Psoas muscle (tissue), 8 donors: ENCODE results near the gene ZNF444. TPM values are rescaled to one million over a fixed set of nuclear protein-coding genes. Genes with fewer than 3 reads are reported as not detected.
"Not testable (repeated sequence)": the region's sequence is repeated elsewhere in the genome, so short reads cannot be mapped to it uniquely, and the experiment has no call there.

ENCODE experiments used
- ATAC-seq, 4 donors: fragments of 200-7000 bp; cut with Tn5 transposase; one replicate each; pipeline ENCODE4 v1.9.1; 2020; ENCODE audit warnings: moderate library complexity in 3 of 4, mild to moderate bottlenecking in 2 of 4
- DNase-seq, 2 donors: peaks; one replicate each; pipeline ENCODE4 v3.0.0-alpha.2; 2020
- H3K27ac ChIP-seq: fragments of 200-600 bp; one replicate; pipeline ENCODE4 v1.8.0; 2022
- H3K27me3 ChIP-seq, 3 donors: fragments of 200-600 bp in 1 of 3; one replicate each; pipeline versions ENCODE4 v1.6.1 to v1.8.0; 2013 to 2022; ENCODE audit warnings: low read length in 2 of 3, mild to moderate bottlenecking in 2 of 3, moderate library complexity in 1 of 3; ENCODE audit not compliant: insufficient read depth in 3 of 3
- H3K36me3 ChIP-seq, 2 donors: fragments of 200-600 bp in 1 of 2; one replicate each; pipeline versions ENCODE4 v1.6.1 to v1.8.0; 2013 to 2022; ENCODE audit warnings: low read depth in 1 of 2, mild to moderate bottlenecking in 1 of 2, moderate library complexity in 1 of 2; ENCODE audit not compliant: insufficient read depth in 1 of 2
- H3K4me1 ChIP-seq: fragments of 200-600 bp; one replicate; pipeline ENCODE4 v1.8.0; 2022
- H3K4me3 ChIP-seq: fragments of 200-600 bp; one replicate; pipeline ENCODE4 v1.8.0; 2022; ENCODE audit warnings: mild to moderate bottlenecking
- H3K9me3 ChIP-seq: fragments of 200-600 bp; one replicate; pipeline ENCODE4 v1.8.0; 2022
- WGBS, 3 donors: extraction: QIAGEN DNeasy Blood & Tissue Kit; methylation state at CpG; one replicate each; pipeline versions ENCODE4 v1.1.6 to v1.1.7; 2013; 5-methylcytosine and 5-hydroxymethylcytosine counted together
- intact Hi-C, 2 donors: fragments of 100-400 bp; cut with DNase I; formaldehyde crosslinking; loops; one replicate each; pipeline versions ENCODE4 v1.11.0 to v1.14.2; 2022
- polyA plus RNA-seq, 3 donors: library from polyadenylated mRNA; stranded (reverse); fragments of 200-250 nt; gene quantifications; one replicate each; pipeline ENCODE4 v1.2.3, GENCODE V29; 2013
- total RNA-seq, 4 donors: library from RNA; stranded (reverse); fragmentation: NEBNext Ultra II Directional in 2 of 4; extraction: Animal tissue kit (Norgen Biotek cat#: 25700) in 2 of 4; gene quantifications; one replicate each; pipeline versions ENCODE4 v1.2.1 to v1.2.4, GENCODE V29; 2021 to 2023
- TF ChIP-seq, protein P1 (sequence below): fragments of 200-600 bp; IDR thresholded peaks from one replicate; pipeline ENCODE4 v1.8.0; 2022; ENCODE audit warnings: antibody characterized with exemption
- donor health status: healthy with polysubstance abuse.
- donor health status: DM: no; HTN: no; CAD: no; lungs with moderate emphysema.
- donor health status: Bipolar disorder and iron deficiency.
- donor health status: healthy.
- donor health status: DM: yes; HTN: yes; CAD: no.
- donor health status: DM: no; HTN: no; CAD: no.
- donor health status: DM: no; HTN: no; CAD: no.
- donor health status: DM: yes; HTN: yes; CAD: no.

The ZNF444 gene
- total and polyA plus RNA-seq, 7 donors, result 12.0 to 22.4 (median 16.4) TPM

GRCh38 chr19:56104423-56104822 is 36.7 kb upstream of the ZNF444 start:
- Histone ChIP-seq H3K27ac (no peak overlapping the region), H3K4me1 (peaks cover 25% of the 10 kb centered on the region)

DNA sequence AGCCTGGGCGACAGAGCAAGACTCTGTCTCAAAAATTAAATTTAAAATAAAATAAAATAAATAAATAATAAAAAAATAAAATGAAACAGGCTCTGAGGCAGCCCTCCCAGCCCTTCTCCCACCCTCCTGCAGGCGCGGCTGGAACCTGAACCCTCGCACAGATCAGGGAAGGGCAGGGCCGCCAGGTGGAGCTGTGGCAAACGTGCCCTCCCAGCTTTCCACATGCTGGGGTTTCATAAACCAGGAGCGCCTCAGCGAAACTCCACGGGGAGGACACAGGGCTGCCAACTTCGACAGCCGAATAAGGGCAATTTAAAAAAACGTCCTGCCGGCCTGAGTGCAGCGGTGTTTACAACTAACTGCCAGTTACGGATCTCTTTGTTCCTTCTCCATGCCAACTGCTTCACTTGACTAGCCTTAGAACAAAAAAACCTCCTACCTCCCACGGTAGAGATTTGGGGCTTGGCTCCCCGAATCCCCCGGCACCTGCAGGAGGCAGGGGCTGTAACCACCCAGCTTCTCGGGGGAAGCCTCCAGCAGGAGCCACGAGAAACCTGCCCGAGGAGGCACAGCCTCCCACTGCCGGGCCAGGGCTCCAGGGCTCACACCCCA is 35.9 kb upstream of the ZNF444 start:
- intact Hi-C loops, result loop anchor here in 1 of 2 donors (5.0 kb wide), 1 partner anchor 42 kb away; no protein-coding TSS in a partner anchor
- peak overlapping the region; percentile 59 for H3K27ac ChIP-seq
- 11 to 25% (median 18%) methylated on average over 21 to 22 of the region's 22 CpGs for WGBS, 3 donors
- ATAC-seq (peak; percentile 80 to 90 (median 85)), DNase-seq (peak; percentile 72 to 88)
- TF ChIP-seq, protein P1, sequence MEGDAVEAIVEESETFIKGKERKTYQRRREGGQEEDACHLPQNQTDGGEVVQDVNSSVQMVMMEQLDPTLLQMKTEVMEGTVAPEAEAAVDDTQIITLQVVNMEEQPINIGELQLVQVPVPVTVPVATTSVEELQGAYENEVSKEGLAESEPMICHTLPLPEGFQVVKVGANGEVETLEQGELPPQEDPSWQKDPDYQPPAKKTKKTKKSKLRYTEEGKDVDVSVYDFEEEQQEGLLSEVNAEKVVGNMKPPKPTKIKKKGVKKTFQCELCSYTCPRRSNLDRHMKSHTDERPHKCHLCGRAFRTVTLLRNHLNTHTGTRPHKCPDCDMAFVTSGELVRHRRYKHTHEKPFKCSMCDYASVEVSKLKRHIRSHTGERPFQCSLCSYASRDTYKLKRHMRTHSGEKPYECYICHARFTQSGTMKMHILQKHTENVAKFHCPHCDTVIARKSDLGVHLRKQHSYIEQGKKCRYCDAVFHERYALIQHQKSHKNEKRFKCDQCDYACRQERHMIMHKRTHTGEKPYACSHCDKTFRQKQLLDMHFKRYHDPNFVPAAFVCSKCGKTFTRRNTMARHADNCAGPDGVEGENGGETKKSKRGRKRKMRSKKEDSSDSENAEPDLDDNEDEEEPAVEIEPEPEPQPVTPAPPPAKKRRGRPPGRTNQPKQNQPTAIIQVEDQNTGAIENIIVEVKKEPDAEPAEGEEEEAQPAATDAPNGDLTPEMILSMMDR, result peak; percentile 77
- H3K36me3 ChIP-seq, result peaks cover 0 to 19% of the 10 kb centered on the region in 2 donors
- H3K4me1 ChIP-seq, result peaks cover 33% of the 10 kb centered on the region
- peak overlapping the region; percentile 16 for H3K4me3 ChIP-seq
- no peaks in the 10 kb centered on the region for H3K27me3 ChIP-seq
- H3K9me3 ChIP-seq, result no peaks in the 10 kb centered on the region

More at GRCh38 chr19:56104423-56104822, 36.7 kb upstream of the ZNF444 start:
- 95 to 98% (median 97%) methylated on average over 25 to 28 of the region's 29 CpGs for WGBS, 3 donors
- H3K4me3 ChIP-seq, result no peak overlapping the region
- no peak for DNase-seq
- ATAC-seq, result no peak
- TF ChIP-seq, protein P1, result no peak
- no peaks in the 10 kb centered on the region for H3K27me3 ChIP-seq
- no peaks in the 10 kb centered on the region for H3K9me3 ChIP-seq
- H3K36me3 ChIP-seq, result peaks cover 0 to 19% of the 10 kb centered on the region in 2 donors
- intact Hi-C loops, result no loop called here

DNA sequence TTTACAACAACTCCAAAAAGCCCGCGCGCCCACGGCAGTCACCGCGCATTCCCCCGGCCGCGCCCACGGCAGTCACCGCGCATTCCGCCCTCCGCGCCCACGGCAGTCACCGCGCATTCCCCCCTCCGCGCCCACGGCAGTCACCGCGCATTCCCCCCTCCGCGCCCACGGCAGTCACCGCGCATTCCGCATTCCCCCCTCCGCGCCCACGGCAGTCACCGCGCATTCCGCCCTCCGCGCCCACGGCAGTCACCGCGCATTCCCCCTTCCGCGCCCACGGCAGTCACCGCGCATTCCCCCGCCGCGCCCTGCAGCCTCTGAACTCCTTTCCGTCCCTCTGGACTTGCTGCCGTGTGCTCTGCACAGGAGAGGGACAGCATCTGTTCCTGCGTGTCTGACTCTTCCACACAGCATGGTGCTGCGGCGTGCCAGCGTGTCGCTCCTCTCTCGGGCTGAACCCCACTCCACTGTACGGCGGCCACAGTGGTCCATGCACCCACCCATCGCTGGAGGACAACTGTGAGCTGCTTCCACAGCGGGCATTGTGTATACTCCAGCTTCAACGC is 35.2 kb upstream of the ZNF444 start:
- DNase-seq, H3K4me3 ChIP-seq: not testable (repeated sequence)

DNA sequence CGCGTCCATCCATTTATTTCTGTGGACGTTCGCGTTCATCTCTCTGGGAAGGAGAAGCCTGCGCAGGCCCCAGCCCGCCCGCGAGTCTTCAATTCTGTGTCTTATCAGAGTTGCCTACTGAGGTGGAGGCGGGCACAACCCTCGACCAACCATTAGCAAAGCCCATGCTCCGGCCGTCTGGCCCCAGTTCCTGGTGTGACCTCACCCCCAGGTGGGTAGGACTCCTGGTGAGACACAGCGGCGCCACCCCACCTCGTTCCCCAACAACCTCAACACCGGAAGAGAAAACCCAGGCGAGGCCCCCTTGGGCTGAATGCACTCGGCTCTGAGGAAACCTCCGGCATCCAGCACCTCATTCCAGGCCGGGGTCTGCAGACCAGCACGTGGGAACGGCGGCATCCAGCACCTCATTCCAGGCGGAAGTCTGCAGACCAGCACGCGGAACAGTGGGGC is 34.7 kb upstream of the ZNF444 start:
- intact Hi-C loops, result loop anchor here in 1 of 2 donors (5.0 kb wide), 1 partner anchor 41 kb away; no protein-coding TSS in a partner anchor
- Histone ChIP-seq H3K4me1 (peaks cover 45% of the 10 kb centered on the region), H3K4me3 (no peak overlapping the region), H3K27ac (no peak overlapping the region), H3K27me3 (no peaks in the 10 kb centered on the region), H3K36me3 (peaks cover 0 to 15% of the 10 kb centered on the region in 2 donors), H3K9me3 (no peaks in the 10 kb centered on the region)
- TF ChIP-seq, protein P1, result no peak
- no peak for ATAC-seq
- DNase-seq, result no peak
- WGBS, 3 donors, result 88 to 89% (median 88%) methylated on average over 27 of the region's 27 CpGs

More for the DNA sequence above, 35.2 kb upstream of the ZNF444 start:
- ATAC-seq, H3K9me3 ChIP-seq, H3K27me3 ChIP-seq: not testable (repeated sequence)
- H3K27ac ChIP-seq, result peak overlapping the region; percentile 59
- WGBS, 3 donors, result 94 to 95% (median 95%) methylated on average over 57 to 61 of the region's 61 CpGs
- peaks cover 40% of the 10 kb centered on the region for H3K4me1 ChIP-seq
- intact Hi-C loops, result loop anchor here in 1 of 2 donors (5.0 kb wide), 1 partner anchor 41 kb away; no protein-coding TSS in a partner anchor
- peaks cover 0 to 19% of the 10 kb centered on the region in 2 donors for H3K36me3 ChIP-seq

DNA sequence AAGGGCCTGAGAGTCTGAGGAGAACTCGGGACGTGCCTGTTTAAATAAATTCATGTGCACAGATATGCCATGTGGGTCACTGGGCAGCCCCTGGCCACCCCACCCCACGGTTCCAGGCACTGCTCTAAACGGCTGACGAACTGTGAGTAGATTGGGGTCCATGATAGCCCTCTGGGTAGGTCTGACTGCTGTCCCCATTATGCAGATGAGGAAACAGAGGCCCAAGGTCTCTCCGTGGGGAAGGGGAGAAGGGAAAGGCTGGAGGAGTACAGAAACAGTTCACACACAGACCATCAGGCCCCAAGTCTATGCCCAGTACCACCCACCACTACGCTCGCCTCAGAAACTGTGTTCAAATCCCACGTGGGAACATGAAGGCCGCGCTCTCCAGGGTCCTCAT is 34.1 kb upstream of the ZNF444 start:
- Histone ChIP-seq H3K36me3 (peaks cover 0 to 9% of the 10 kb centered on the region in 2 donors), H3K27ac (no peak overlapping the region), H3K27me3 (no peaks in the 10 kb centered on the region), H3K9me3 (no peaks in the 10 kb centered on the region), H3K4me1 (peaks cover 51% of the 10 kb centered on the region), H3K4me3 (no peak overlapping the region)
- no peak for DNase-seq
- TF ChIP-seq, protein P1, result no peak
- no peak for ATAC-seq
- intact Hi-C loops, result loop anchor here in 1 of 2 donors (5.0 kb wide), 1 partner anchor 40 kb away; no protein-coding TSS in a partner anchor
- WGBS, 3 donors, result 87 to 92% (median 87%) methylated on average over 11 of the region's 11 CpGs
